Activated naive CD4-positive, alpha-beta T cell treated with anti-CD3 and anti-CD28 coated beads, Interleukin-2, amount 50 U/mL, for 72 hours (primary cell): ENCODE measurements around the gene PDCD7. TPM values are rescaled to one million over a fixed set of nuclear protein-coding genes. Genes with fewer than 3 reads are reported as not detected.
"Not testable (repeated sequence)": the region's sequence is repeated elsewhere in the genome, so short reads cannot be mapped to it uniquely, and the experiment has no call there.

Experiments
- ATAC-seq, 2 donors: fragments of 150-1000 bp; cut with Tn5 transposase; 2 replicates each; pipeline ENCODE4 v1.10.0; 2021; ENCODE audit warnings: mild to moderate bottlenecking in 2 of 2, moderate library complexity in 2 of 2
- DNase-seq, 2 donors: peaks; one replicate each; pipeline ENCODE4 v3.0.0; 2021 to 2022; ENCODE audit warnings: low spot score in 2 of 2
- H3K27ac Mint-ChIP-seq, 2 donors: one replicate each; pipeline ENCODE4 v1.8.0; 2022; ENCODE audit warnings: mild to moderate bottlenecking in 2 of 2, mixed read lengths in 2 of 2
- H3K36me3 Mint-ChIP-seq, 2 donors: one replicate each; pipeline ENCODE4 v1.8.0; 2022; ENCODE audit warnings: mixed read lengths in 2 of 2
- H3K9me3 Mint-ChIP-seq, 2 donors: one replicate each; pipeline ENCODE4 v1.8.0; 2022; ENCODE audit warnings: mixed read lengths in 2 of 2
- total RNA-seq, 2 donors: library from RNA; stranded (reverse); gene quantifications; one replicate each; pipeline ENCODE4 v1.2.3, GENCODE V29; 2022

Gene PDCD7
- total RNA-seq, 2 donors from 2014 or later = 34.2 to 36.6 TPM

DNA sequence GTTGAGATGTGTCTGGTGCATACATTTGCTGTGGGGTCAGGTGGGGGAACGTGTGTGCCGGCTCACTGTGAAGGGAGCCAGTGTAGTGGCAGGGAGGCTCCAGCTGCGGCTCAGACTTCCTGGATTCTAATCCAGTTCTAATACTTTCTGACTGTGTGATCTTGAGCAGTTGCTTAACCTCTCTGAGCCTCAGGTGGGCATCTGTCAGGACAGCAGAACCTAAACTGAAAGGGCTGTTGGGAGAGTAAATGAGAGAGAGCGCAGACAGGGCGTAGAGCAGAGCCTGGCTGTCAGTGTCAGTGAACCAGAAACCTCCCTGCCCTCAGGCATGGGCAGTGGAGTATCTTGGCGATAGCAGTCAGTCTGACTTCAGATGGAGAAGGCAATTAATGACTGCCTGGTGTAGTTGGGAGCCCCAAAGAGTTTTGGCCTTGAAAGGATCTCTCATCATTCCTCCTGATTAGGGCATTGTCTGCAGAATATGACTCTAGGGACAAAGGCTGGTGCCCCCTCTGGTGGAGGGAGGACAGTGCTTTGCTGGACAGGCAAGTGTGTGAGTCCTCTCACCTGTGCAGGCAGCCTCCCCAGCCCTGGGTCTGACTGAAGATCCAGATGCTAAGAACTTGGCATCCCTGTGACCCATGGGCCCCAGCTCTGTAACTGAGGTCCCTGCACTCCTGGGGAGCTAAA is 47.5 kb downstream of the PDCD7 start:
- DNase-seq (no peak), ATAC-seq (peak; percentile 30 to 39)
- H3K36me3 Mint-ChIP-seq = no peaks in the 10 kb centered on the region
- H3K27ac Mint-ChIP-seq = peak overlapping the region in 1 of 2 donors; percentile 8
- H3K9me3 Mint-ChIP-seq = no peaks in the 10 kb centered on the region

DNA sequence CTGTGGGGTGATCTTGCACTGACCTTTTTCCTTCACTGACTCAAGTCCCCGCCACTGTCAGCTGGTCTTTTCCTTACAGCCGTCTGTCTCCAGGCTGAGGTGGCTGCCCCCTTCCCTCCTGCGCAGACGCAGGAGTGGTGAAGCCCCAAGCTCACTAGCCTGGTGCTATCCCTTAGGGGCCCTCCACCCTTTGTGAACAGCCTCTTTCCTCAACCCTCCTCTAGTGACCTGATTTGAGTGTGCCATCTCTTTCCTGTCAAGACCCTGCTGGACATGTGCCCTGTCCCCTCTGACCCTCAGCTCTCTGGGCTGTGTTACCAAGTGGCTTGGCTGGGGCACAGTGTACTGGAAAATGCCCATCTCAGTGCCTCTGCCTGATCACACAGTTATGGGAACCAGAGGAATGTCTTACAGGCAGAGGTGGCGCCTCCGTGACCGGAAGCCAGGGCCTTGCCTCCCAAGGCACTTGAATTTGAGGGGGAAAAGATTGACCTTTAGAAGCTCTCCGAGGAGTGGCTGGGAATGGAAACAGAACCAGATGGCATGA is 48.3 kb downstream of the PDCD7 start:
- DNase-seq (no peak), ATAC-seq (no peak)
- Mint-ChIP-seq H3K27ac (peak overlapping the region in 1 of 2 donors; percentile 44), H3K36me3 (no peaks in the 10 kb centered on the region), H3K9me3 (no peaks in the 10 kb centered on the region)

DNA sequence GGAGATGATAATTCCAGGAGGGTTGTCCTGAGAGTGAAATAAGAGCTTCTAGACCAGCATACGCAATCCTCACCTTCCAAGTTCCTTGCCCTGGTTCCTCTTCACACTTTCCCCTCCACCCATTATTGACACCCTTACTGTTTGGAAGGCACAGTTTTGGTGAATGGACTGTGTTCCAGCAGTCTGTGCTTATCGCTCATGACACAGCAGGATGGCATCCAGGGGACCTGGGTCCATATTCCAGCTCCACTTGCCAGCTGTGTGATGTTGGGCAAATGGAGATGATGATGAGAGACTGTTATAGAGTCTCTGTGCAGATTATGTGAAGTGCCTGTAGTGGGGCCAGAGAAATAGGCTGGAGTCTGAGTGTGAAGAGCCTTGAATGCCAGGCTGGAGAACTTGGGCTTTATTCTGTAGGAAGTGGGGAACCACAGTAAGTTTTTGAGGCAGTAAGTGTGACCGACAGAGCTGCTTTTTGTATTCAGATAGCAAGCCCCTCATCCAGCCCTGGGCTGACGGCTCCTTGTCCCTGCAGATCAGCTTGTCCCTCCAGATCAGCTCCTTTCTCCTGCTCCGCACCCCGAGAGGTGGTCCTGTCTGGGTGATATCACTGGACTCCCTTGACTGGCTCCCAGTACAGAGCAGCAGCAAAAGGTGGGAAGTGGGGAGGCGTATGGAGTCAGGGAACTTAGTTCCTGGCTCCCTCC is 49.0 kb downstream of the PDCD7 start:
- Mint-ChIP-seq H3K27ac (peak overlapping the region in 1 of 2 donors; percentile 2), H3K9me3 (no peaks in the 10 kb centered on the region), H3K36me3 (no peaks in the 10 kb centered on the region)
- DNase-seq (no peak), ATAC-seq (no peak)

DNA sequence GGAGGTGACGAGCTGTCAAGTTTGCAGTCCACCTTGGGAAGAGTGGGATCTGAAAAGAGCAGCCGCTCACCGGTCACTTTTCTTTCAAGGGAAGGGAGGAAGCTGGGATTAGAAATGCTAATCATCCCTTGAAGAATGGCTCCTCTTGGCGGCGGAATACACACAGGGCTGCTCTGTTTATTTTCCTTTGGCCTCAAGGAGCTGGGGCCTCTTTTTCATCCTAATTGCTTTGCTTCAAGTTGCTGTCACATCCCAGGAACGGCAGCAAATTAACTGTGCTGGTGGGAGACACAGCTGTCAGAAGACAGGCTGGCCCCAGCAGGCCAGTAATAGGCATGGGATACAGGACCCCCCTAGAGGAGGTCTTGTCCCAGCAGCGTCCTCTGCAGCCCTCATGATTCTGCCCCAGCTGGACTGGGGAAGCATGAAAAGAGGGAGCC is 50.3 kb downstream of the PDCD7 start:
- DNase-seq = no peak
- ATAC-seq = no peak
- Mint-ChIP-seq H3K36me3 (no peaks in the 10 kb centered on the region), H3K9me3 (no peaks in the 10 kb centered on the region), H3K27ac (peak overlapping the region in 1 of 2 donors; percentile 31)

DNA sequence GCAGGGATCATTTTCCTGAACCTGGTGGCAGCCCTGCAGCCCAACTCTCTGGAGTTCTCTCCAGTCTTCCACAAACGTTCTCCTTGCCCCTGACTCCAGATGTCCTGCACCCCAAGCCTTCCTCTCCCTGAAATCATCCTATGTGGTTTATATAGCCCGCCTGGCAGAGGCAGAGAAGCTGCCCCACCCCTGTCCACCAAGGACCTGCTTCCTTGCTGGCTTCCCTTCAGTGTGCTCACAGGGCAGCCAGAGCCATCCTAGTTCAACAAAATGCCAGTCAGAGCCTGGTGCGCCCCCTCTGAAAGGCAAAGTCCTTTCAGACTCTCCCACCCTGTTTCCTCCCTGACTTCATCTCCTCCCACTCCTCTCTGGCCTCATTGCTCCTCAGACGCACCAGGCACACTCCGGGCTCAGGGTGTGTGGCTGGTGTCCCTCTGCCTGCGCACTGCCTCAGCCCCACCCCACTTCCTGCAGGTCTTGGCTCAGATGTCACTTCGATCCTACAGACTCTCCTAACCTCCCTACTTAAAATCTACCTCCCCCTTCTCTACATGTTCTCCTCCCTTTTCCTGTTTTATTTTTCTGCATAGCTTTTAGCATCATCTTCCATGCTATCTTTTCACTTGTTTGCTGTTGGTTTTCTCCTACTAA is 51.2 kb downstream of the PDCD7 start:
- no peak for DNase-seq
- peak; percentile 39 to 62 for ATAC-seq
- Mint-ChIP-seq H3K9me3 (no peaks in the 10 kb centered on the region), H3K36me3 (no peaks in the 10 kb centered on the region), H3K27ac (peak overlapping the region; percentile 31 to 79)

DNA sequence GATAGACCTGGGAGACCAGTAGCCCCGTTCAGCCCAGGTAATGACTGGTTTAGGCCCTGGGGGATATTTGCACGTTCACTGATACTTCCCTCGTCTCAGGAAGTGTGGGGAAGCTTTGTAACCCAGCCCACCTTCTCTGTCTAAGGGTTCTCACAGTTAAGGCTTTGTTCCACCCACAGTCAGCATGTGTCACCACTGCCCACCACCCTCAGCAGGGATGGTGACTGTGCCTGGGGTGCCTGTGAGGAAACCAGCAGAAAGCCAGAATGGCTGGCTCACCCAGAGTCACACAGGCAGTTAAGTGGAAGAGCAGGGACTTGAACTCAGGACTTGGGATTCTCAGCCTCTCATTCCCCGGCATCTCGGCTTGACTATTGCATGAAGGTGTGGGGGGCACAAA is 51.9 kb downstream of the PDCD7 start:
- Mint-ChIP-seq H3K36me3 (no peaks in the 10 kb centered on the region), H3K27ac (no peak overlapping the region), H3K9me3 (no peaks in the 10 kb centered on the region)
- no peak for DNase-seq
- peak; percentile 37 to 58 for ATAC-seq

DNA sequence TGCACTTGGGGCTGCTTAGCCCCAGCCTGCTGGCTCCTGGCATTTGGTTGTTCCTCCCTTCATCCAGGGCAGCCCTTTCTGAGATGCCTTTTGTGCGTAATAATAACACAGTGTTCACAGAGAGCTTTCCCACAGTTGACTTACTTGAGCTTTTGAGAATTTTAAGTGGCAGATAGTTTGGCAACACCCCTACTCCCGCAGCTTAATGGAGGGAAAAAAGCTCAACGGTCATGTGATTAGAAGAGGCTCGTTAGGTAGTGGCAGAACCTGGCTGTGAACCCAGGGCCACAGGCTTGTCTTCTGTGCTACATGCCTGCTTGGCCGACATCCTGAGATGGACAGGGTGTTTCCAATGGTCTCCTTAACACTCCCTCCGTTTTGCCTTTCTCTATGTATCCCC is 52.3 kb downstream of the PDCD7 start:
- Mint-ChIP-seq H3K36me3 (no peaks in the 10 kb centered on the region), H3K9me3 (no peaks in the 10 kb centered on the region), H3K27ac (no peak overlapping the region)
- ATAC-seq (no peak), DNase-seq (no peak)

DNA sequence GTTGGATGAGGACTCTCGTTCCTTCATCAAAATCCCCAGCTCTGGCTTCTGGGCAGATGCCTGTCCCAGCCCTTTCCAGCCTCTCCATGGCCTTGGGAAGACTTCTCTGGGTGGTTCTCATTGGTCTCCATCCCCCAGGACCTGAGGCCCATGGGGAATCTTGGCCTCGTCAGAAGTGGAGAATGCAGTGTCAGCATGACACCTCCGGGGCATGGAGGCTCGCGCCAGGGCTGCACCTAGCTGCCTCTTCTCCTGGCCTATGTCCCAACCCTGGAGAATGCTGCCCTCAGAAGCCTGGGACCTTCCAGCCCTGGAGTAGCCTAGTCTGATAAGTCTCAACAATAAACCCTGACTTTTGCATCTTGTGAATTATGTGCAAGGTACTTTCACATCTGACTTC is 54.0 kb downstream of the PDCD7 start:
- ATAC-seq = no peak
- H3K36me3 Mint-ChIP-seq = no peaks in the 10 kb centered on the region
- no peak overlapping the region for H3K27ac Mint-ChIP-seq
- no peaks in the 10 kb centered on the region for H3K9me3 Mint-ChIP-seq
- no peak for DNase-seq

DNA sequence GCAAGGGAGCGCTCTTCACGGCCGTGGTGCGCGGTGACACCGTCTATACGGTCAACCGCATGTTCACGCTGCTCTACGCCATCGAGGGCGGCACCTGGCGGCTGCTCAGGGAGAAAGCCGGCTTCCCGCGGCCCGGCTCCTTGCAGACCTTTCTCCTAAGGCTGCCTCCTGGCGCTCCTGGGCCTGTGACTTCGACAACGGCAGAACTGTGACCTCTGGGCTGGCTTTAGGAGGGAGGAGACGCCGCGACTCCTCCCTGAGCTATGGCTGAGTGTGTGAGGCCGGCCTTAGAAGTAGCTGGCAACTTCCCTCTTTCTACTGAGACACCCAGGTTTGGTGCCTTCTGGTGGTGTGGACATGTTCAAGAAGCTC is 55.6 kb downstream of the PDCD7 start:
- DNase-seq (peak in 1 of 2 donors; percentile 60), ATAC-seq (peak; percentile 66 to 82)
- no peaks in the 10 kb centered on the region for H3K36me3 Mint-ChIP-seq
- no peak overlapping the region for H3K27ac Mint-ChIP-seq
- H3K9me3 Mint-ChIP-seq = no peaks in the 10 kb centered on the region

DNA sequence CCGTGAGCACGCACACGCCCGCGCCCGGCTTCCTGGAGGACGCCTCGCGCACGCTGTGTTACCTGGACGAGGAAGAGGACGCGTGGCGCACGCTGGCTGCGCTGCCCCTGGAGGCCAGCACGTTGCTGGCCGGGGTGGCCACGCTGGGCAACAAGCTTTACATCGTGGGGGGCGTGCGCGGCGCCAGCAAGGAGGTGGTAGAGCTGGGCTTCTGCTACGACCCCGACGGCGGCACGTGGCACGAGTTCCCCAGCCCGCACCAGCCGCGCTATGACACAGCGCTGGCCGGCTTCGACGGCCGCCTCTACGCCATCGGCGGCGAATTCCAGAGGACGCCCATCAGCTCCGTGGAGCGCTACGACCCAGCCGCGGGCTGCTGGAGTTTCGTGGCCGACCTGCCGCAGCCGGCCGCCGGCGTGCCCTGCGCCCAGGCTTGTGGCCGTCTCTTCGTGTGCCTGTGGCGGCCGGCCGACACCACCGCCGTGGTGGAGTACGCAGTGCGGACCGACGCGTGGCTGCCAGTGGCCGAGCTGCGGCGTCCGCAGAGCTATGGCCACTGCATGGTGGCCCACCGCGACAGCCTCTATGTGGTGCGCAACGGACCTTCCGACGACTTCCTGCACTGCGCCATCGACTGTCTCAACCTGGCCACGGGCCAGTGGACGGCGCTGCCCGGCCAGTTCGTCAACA is 56.2 kb downstream of the PDCD7 start:
- no peak overlapping the region for H3K27ac Mint-ChIP-seq
- no peak for ATAC-seq
- H3K9me3 Mint-ChIP-seq = no peaks in the 10 kb centered on the region
- DNase-seq = no peak
- H3K36me3 Mint-ChIP-seq = no peaks in the 10 kb centered on the region

DNA sequence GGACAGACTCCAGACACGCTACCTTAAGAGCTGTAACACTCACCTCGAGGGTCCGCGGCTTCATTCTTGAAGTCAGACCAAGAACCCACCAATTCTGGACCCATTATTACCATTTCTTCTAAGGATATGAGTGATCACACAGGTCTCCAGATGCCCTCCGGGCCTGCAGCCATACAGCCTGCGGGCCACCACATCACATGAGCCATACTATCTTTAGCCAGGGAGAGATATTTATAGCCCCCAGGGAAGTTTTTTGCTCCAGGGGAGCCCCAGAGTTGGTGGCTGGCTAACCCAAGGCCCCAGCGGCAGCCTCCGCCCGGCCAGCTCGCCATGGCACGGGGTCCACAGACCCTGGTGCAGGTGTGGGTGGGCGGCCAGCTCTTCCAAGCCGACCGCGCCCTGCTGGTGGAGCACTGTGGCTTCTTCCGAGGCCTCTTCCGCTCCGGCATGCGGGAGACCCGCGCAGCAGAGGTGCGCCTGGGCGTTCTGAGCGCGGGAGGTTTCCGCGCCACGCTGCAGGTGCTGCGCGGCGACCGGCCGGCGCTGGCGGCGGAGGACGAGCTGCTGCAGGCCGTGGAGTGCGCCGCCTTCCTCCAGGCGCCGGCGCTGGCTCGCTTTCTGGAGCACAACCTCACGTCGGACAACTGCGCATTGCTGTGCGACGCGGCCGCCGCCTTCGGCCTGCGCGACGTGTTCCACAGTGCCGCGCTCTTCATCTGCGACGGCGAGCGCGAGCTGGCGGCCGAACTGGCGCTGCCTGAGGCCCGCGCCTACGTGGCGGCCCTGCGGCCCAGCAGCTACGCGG is 56.9 kb downstream of the PDCD7 start, which contains the start of gene KBTBD13:
Gene KBTBD13, plus strand, starts transcription at position 261 of the 805 bp plus-strand sequence. Its CDS starts 70 bp downstream, at position 331.
- no peak for ATAC-seq
- DNase-seq = no peak
- H3K27ac Mint-ChIP-seq = no peak within 1 kb of the TSS
- H3K9me3 Mint-ChIP-seq = no peaks in the 10 kb centered on the region
- H3K36me3 Mint-ChIP-seq = no peaks in the 10 kb centered on the region

DNA sequence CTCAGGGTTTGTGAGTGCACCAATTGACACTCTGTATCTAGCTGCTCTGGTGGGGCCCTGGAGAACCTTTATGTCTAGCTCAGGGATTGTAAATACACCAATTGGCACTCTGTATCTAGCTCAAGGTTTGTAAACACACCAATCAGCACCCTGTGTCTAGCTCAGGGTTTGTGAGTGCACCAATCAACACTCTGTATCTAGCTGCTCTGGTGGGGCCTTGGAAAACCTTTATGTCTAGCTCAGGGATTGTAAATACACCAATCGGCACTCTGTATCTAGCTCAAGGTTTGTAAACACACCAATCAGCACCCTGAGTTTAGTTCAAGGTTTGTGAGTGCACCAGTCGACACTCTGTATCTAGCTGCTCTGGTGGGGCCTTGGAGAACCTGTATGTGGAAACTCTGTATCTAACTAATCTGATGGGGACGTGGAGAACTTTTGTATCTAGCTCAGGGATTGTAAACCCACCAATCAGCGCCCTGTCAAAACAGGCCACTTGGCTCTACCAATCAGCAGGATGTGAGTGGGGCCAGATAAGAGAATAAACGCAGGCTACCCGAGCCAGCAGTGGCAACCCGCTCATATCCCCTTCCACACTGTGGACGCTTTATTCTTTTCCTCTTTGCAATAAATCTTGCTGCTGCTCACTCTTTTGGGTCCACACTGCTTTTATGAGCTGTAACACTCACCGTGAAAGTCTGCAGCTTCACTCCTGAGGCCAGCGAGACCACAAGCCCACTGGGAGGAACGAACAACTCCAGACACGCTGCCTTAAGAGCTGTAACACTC is 57.8 kb downstream of the PDCD7 start:
- ATAC-seq, H3K9me3 Mint-ChIP-seq, H3K36me3 Mint-ChIP-seq, DNase-seq, H3K27ac Mint-ChIP-seq: not testable (repeated sequence)

DNA sequence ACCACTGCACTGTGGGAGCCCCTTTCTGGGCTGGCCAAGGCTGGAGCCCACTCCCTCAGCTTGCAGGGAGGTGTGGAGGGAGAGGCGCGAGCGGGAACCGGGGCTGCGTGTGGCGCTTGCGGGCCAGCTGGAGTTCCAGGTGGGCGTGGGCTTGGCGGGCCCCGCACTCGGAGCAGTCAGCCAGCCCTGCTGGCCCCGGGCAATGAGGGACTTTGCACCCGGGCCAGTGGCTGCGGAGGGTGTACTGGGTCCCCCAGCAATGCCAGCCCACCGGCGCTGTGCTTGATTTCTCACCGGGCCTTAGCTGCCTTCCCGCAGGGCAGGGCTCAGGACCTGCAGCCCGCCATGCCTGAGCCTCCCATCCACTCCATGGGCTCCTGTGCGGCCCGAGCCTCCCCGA is 58.7 kb downstream of the PDCD7 start:
- ATAC-seq, H3K27ac Mint-ChIP-seq, DNase-seq, H3K36me3 Mint-ChIP-seq, H3K9me3 Mint-ChIP-seq: not testable (repeated sequence)

DNA sequence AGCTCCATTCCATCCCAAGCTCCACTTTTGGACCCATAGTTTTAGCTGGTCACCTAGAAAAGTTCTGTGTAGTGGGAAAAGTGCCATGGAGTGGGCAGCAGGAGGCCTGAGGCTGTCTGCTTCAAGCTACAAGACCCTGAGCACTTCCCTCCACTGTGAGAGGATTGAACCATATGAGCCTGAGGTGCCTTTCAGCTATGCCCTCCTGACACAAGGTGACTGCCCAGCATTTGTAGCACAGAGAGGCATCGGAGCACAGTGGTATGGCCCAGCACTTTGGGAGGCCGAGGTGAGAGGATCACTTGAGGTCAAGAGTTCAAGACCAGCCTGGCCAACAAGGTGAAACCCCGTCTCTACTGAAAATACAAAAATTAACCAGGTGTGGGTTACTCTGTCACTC is 61.0 kb downstream of the PDCD7 start:
- no peak overlapping the region for H3K27ac Mint-ChIP-seq

DNA sequence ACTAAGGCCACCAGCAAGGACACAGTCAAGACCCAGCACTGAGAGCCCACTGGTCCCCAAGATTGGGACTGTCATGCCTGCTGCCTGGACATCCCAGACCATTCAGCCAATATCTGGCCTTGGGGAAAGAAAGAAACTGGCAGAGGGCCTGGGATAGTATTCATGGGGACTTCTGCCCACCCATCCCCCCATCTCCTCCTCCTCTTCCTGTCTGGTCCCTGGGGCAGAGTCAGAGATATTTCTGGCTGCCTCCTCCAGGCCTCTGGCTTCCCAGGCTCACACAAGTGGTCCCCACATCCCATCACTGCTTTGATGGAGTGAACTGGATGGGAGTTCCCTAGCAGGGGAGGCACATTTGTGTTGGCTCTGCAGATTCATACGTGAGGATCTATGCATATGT is 61.6 kb downstream of the PDCD7 start:
- H3K9me3 Mint-ChIP-seq = no peaks in the 10 kb centered on the region
- no peak for ATAC-seq
- no peak overlapping the region for H3K27ac Mint-ChIP-seq
- H3K36me3 Mint-ChIP-seq = peaks cover 0 to 5% of the 10 kb centered on the region in 2 donors
- DNase-seq = no peak

More for the DNA sequence above, 61.0 kb downstream of the PDCD7 start:
- ATAC-seq (no peak), DNase-seq (no peak)
- peaks cover 0 to 5% of the 10 kb centered on the region in 2 donors for H3K36me3 Mint-ChIP-seq
- no peaks in the 10 kb centered on the region for H3K9me3 Mint-ChIP-seq
